Spleen (tissue), 7 donors: Measurements from ENCODE around the gene CORO1A.

Source experiments
- CTCF ChIP-seq, 11 experiments: fragments of 200-600 bp in 7 of 11; fragments of 450-650 bp in 4 of 11; sonication (generic) in 4 of 11; IDR thresholded peaks in 8 of 11; conservative IDR thresholded peaks in 3 of 11; 1 replicate in 7 of 11; 2 replicates in 4 of 11; pipeline versions ENCODE4 v1.4.0 to v1.8.0; 2016 to 2021; ENCODE audit warnings: antibody characterized with exemption in 11 of 11, inconsistent platforms in 4 of 11, mild to moderate bottlenecking in 1 of 11
- POLR2AphosphoS5 ChIP-seq, 3 donors: sonication (generic); formaldehyde crosslinking; IDR thresholded peaks; one replicate each; pipeline ENCODE4 v1.5.1; 2017; ENCODE audit warnings: antibody characterized with exemption in 3 of 3
- donor health status: DM: no; HTN: no; CAD: no; lungs with moderate emphysema.
- donor health status: DM: no; HTN: no; CAD: no.
- donor health status: DM: no; HTN: no; CAD: no.

DNA sequence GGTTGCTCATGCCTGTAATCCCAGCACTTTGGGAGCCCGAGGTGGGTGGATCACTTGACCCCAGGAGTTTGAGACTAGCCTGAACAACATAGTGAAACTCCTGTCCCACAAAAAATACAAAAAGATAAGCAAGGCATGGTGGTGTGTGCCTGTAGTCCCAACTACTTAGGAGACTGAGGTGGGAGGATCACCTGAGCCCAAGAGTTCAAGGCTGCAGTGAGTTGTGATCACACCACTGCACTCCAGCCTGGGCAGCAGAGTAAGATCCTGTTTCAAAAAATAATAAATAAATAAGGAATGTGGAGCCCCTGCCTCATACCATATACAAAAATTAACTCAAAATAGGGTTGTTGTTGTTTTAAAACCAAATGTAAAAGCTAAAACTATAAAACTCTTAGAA lies 26.2 kb upstream of the CORO1A start:
- TF ChIP-seq POLR2AphosphoS5 (IDR thresholded peaks at IDR 0.05) (no peak), CTCF (IDR thresholded peaks at IDR 0.05 in 8 of 11, conservative IDR thresholded peaks at IDR 0.05 in 3 of 11) (no peak)
